ENCODE measurements around the gene GPR171. TPM values are rescaled to one million over a fixed set of nuclear protein-coding genes. Genes with fewer than 3 reads are reported as not detected.
"Not testable (repeated sequence)": the region's sequence is repeated elsewhere in the genome, so short reads cannot be mapped to it uniquely, and the experiment has no call there.

Gene GPR171
- total RNA-seq = not detected in 2 replicates

- no peaks in the 10 kb centered on the region for H3K36me3 ChIP-seq (ENCODE audit: control insufficient read depth, insufficient read depth, low read length)
- H3K27me3 ChIP-seq (ENCODE audit: control insufficient read depth, insufficient read depth, low read length) = no peaks in the 10 kb centered on the region
- FAIRE-seq = no peak
- no peak for TF ChIP-seq CTCF (IDR thresholded peaks at IDR 0.05; ENCODE audit: insufficient read depth, low read length, severe bottlenecking)
- H3K4me3 ChIP-seq (ENCODE audit: low read depth, low read length) = no peak within 1 kb of the TSS
- no peak for DNase-seq (ENCODE audit: low read depth)
Measured at GRCh38 chr3:151203051-151203420, at the start of gene GPR171. Gene GPR171 (minus strand): TSS chr3:151203216. CDS start chr3:151199386, 3,830 bp downstream.

GRCh38 chr3:151248772-151249337, 45.8 kb upstream of the GPR171 start:
- H3K36me3 ChIP-seq (ENCODE audit: control insufficient read depth, insufficient read depth, low read length) = no peaks in the 10 kb centered on the region
- no peak for TF ChIP-seq CTCF (IDR thresholded peaks at IDR 0.05; ENCODE audit: insufficient read depth, low read length, severe bottlenecking)
- no peaks in the 10 kb centered on the region for H3K27me3 ChIP-seq (ENCODE audit: control insufficient read depth, insufficient read depth, low read length)
- no peak for DNase-seq (ENCODE audit: low read depth)
- H3K4me3 ChIP-seq (ENCODE audit: low read depth, low read length) = no peak overlapping the region
- no peak for FAIRE-seq

GRCh38 chr3:151242006-151242405, 39.0 kb upstream of the GPR171 start:
- H3K27me3 ChIP-seq (ENCODE audit: control insufficient read depth, insufficient read depth, low read length); FAIRE-seq; DNase-seq (ENCODE audit: low read depth); H3K36me3 ChIP-seq (ENCODE audit: control insufficient read depth, insufficient read depth, low read length); H3K4me3 ChIP-seq (ENCODE audit: low read depth, low read length): not testable (repeated sequence)

- Histone ChIP-seq H3K36me3 (ENCODE audit: control insufficient read depth, insufficient read depth, low read length) (no peaks in the 10 kb centered on the region), H3K27me3 (ENCODE audit: control insufficient read depth, insufficient read depth, low read length) (no peaks in the 10 kb centered on the region), H3K4me3 (ENCODE audit: low read depth, low read length) (no peak overlapping the region)
- TF ChIP-seq CTCF (IDR thresholded peaks at IDR 0.05; ENCODE audit: insufficient read depth, low read length, severe bottlenecking) = no peak
- FAIRE-seq (no peak), DNase-seq (ENCODE audit: low read depth) (no peak)
Measured at GRCh38 chr3:151236736-151237135, 33.7 kb upstream of the GPR171 start.

GRCh38 chr3:151236316-151236715, 33.3 kb upstream of the GPR171 start:
- no peaks in the 10 kb centered on the region for H3K36me3 ChIP-seq (ENCODE audit: control insufficient read depth, insufficient read depth, low read length)
- no peaks in the 10 kb centered on the region for H3K27me3 ChIP-seq (ENCODE audit: control insufficient read depth, insufficient read depth, low read length)
- no peak overlapping the region for H3K4me3 ChIP-seq (ENCODE audit: low read depth, low read length)
- FAIRE-seq (no peak), DNase-seq (ENCODE audit: low read depth) (no peak)
- TF ChIP-seq CTCF (IDR thresholded peaks at IDR 0.05; ENCODE audit: insufficient read depth, low read length, severe bottlenecking) = no peak

- no peak for TF ChIP-seq CTCF (IDR thresholded peaks at IDR 0.05; ENCODE audit: insufficient read depth, low read length, severe bottlenecking)
- H3K4me3 ChIP-seq (ENCODE audit: low read depth, low read length) = no peak overlapping the region
Measured at GRCh38 chr3:151234825-151235224, 31.8 kb upstream of the GPR171 start.

More at GRCh38 chr3:151234825-151235224, 31.8 kb upstream of the GPR171 start:
- no peak for DNase-seq (ENCODE audit: low read depth)
- no peak for FAIRE-seq
- Histone ChIP-seq H3K27me3 (ENCODE audit: control insufficient read depth, insufficient read depth, low read length) (no peaks in the 10 kb centered on the region), H3K36me3 (ENCODE audit: control insufficient read depth, insufficient read depth, low read length) (no peaks in the 10 kb centered on the region)
